ENCODE results near the gene HSD17B3.
"Not testable (repeated sequence)": the region's sequence is repeated elsewhere in the genome, so short reads cannot be mapped to it uniquely, and the experiment has no call there.

The HSD17B3 gene

GRCh38 chr9:96323169-96323568, 21.2 kb upstream of the HSD17B3 start:
- no peak for DNase-seq (ENCODE audit: low spot score)
- Histone ChIP-seq H2BK120ac (ENCODE audit: low read depth, low read length) (no peak overlapping the region), H2BK12ac (ENCODE audit: low read length) (no peak overlapping the region), H4K8ac (ENCODE audit: low read depth, low read length) (no peak overlapping the region), H3K14ac (ENCODE audit: low read length) (no peak overlapping the region), H4K91ac (ENCODE audit: low read depth, low read length, poor library complexity) (no peak overlapping the region), H3K4me3 (ENCODE audit: low read length in 2 of 2) (no peak overlapping the region), H2AFZ (ENCODE audit: low read length) (no peak overlapping the region), H3K27me3 (ENCODE audit: control insufficient read depth in 3 of 3, insufficient read depth in 3 of 3, low read depth in 1 of 3, low read length in 3 of 3) (no peaks in the 10 kb centered on the region), H3K18ac (ENCODE audit: low read length) (no peak overlapping the region), H3K79me1 (ENCODE audit: low read depth, low read length) (no peaks in the 10 kb centered on the region), H3K4me2 (ENCODE audit: insufficient read depth, low read length, poor library complexity, severe bottlenecking) (no peak overlapping the region), H3K23ac (ENCODE audit: low read depth, low read length, poor library complexity) (no peak overlapping the region), H2AK5ac (ENCODE audit: low read depth, low read length) (no peak overlapping the region), H3K4ac (ENCODE audit: low read length) (no peak overlapping the region), H2BK15ac (ENCODE audit: low read length) (no peak overlapping the region), H3K27ac (replicated peaks; ENCODE audit: low read length) (no peak overlapping the region), H3K9me3 (replicated peaks in 1 of 2; ENCODE audit: control insufficient read depth in 2 of 2, insufficient read depth in 1 of 2, low read depth in 1 of 2, low read length in 2 of 2) (no peaks in the 10 kb centered on the region), H3K36me3 (replicated peaks in 1 of 2; ENCODE audit: control insufficient read depth in 2 of 2, insufficient read depth in 2 of 2, low read length in 2 of 2) (peaks cover 0 to 7% of the 10 kb centered on the region in 2 donors), H3K4me1 (ENCODE audit: control insufficient read depth in 2 of 2, insufficient read depth in 1 of 2, low read depth in 1 of 2, low read length in 2 of 2) (peaks cover 0 to 5% of the 10 kb centered on the region in 2 donors), H2BK5ac (ENCODE audit: low read length) (no peak overlapping the region), H3K9ac (ENCODE audit: low read depth, low read length, poor library complexity) (no peak overlapping the region)

GRCh38 chr9:96322736-96323135, 20.8 kb upstream of the HSD17B3 start:
- H3K18ac ChIP-seq (ENCODE audit: low read length); H3K14ac ChIP-seq (ENCODE audit: low read length); H3K79me1 ChIP-seq (ENCODE audit: low read depth, low read length); H3K23ac ChIP-seq (ENCODE audit: low read depth, low read length, poor library complexity); H4K8ac ChIP-seq (ENCODE audit: low read depth, low read length); H3K4me3 ChIP-seq (ENCODE audit: low read length in 2 of 2); H3K4ac ChIP-seq (ENCODE audit: low read length); H2BK5ac ChIP-seq (ENCODE audit: low read length); H2AK5ac ChIP-seq (ENCODE audit: low read depth, low read length); H2BK12ac ChIP-seq (ENCODE audit: low read length); H3K27me3 ChIP-seq (ENCODE audit: control insufficient read depth in 3 of 3, insufficient read depth in 3 of 3, low read depth in 1 of 3, low read length in 3 of 3); H2AFZ ChIP-seq (ENCODE audit: low read length); H3K36me3 ChIP-seq (replicated peaks in 1 of 2; ENCODE audit: control insufficient read depth in 2 of 2, insufficient read depth in 2 of 2, low read length in 2 of 2); H3K4me1 ChIP-seq (ENCODE audit: control insufficient read depth in 2 of 2, insufficient read depth in 1 of 2, low read depth in 1 of 2, low read length in 2 of 2); DNase-seq (ENCODE audit: low spot score); H3K4me2 ChIP-seq (ENCODE audit: insufficient read depth, low read length, poor library complexity, severe bottlenecking); H2BK120ac ChIP-seq (ENCODE audit: low read depth, low read length); H3K27ac ChIP-seq (replicated peaks; ENCODE audit: low read length); H3K9me3 ChIP-seq (replicated peaks in 1 of 2; ENCODE audit: control insufficient read depth in 2 of 2, insufficient read depth in 1 of 2, low read depth in 1 of 2, low read length in 2 of 2); H4K91ac ChIP-seq (ENCODE audit: low read depth, low read length, poor library complexity); H2BK15ac ChIP-seq (ENCODE audit: low read length); H3K9ac ChIP-seq (ENCODE audit: low read depth, low read length, poor library complexity): not testable (repeated sequence)
- WGBS, 2 donors (ENCODE audit: extremely low coverage in 2 of 2, insufficient read length in 2 of 2, insufficient replicate concordance in 1 of 2) = no CpG with 5 or more reads among the region's 5 CpGs

GRCh38 chr9:96322210-96322609, 20.2 kb upstream of the HSD17B3 start:
- no CpG with 5 or more reads among the region's 3 CpGs for WGBS, 2 donors (ENCODE audit: extremely low coverage in 2 of 2, insufficient read length in 2 of 2, insufficient replicate concordance in 1 of 2)
- H2BK120ac ChIP-seq (ENCODE audit: low read depth, low read length) = not testable (repeated sequence)

GRCh38 chr9:96321515-96321914, 19.5 kb upstream of the HSD17B3 start:
- no peak for DNase-seq (ENCODE audit: low spot score)
- no CpG with 5 or more reads among the region's 7 CpGs for WGBS, 2 donors (ENCODE audit: extremely low coverage in 2 of 2, insufficient read length in 2 of 2, insufficient replicate concordance in 1 of 2)
- no peak overlapping the region for H3K9ac ChIP-seq (ENCODE audit: low read depth, low read length, poor library complexity)
- no peak overlapping the region for H2AFZ ChIP-seq (ENCODE audit: low read length)
- no peak overlapping the region for H4K8ac ChIP-seq (ENCODE audit: low read depth, low read length)
- H3K9me3 ChIP-seq (replicated peaks in 1 of 2; ENCODE audit: control insufficient read depth in 2 of 2, insufficient read depth in 1 of 2, low read depth in 1 of 2, low read length in 2 of 2) = no peaks in the 10 kb centered on the region
- no peak overlapping the region for H3K4me2 ChIP-seq (ENCODE audit: insufficient read depth, low read length, poor library complexity, severe bottlenecking)
- H3K79me1 ChIP-seq (ENCODE audit: low read depth, low read length) = no peaks in the 10 kb centered on the region
- no peaks in the 10 kb centered on the region for H3K27me3 ChIP-seq (ENCODE audit: control insufficient read depth in 3 of 3, insufficient read depth in 3 of 3, low read depth in 1 of 3, low read length in 3 of 3)
- H3K18ac ChIP-seq (ENCODE audit: low read length) = no peak overlapping the region
- H3K4ac ChIP-seq (ENCODE audit: low read length) = no peak overlapping the region
- H3K14ac ChIP-seq (ENCODE audit: low read length) = no peak overlapping the region
- H2BK15ac ChIP-seq (ENCODE audit: low read length) = no peak overlapping the region
- H3K27ac ChIP-seq (replicated peaks; ENCODE audit: low read length) = no peak overlapping the region
- H3K4me1 ChIP-seq (ENCODE audit: control insufficient read depth in 2 of 2, insufficient read depth in 1 of 2, low read depth in 1 of 2, low read length in 2 of 2) = peaks cover 0 to 5% of the 10 kb centered on the region in 2 donors
- no peak overlapping the region for H2BK12ac ChIP-seq (ENCODE audit: low read length)
- no peak overlapping the region for H4K91ac ChIP-seq (ENCODE audit: low read depth, low read length, poor library complexity)
- no peak overlapping the region for H3K4me3 ChIP-seq (ENCODE audit: low read length in 2 of 2)
- no peak overlapping the region for H2AK5ac ChIP-seq (ENCODE audit: low read depth, low read length)
- no peak overlapping the region for H3K23ac ChIP-seq (ENCODE audit: low read depth, low read length, poor library complexity)
- H2BK5ac ChIP-seq (ENCODE audit: low read length) = no peak overlapping the region
- peaks cover 0 to 7% of the 10 kb centered on the region in 2 donors for H3K36me3 ChIP-seq (replicated peaks in 1 of 2; ENCODE audit: control insufficient read depth in 2 of 2, insufficient read depth in 2 of 2, low read length in 2 of 2)
- H2BK120ac ChIP-seq (ENCODE audit: low read depth, low read length) = no peak overlapping the region

More at GRCh38 chr9:96322210-96322609, 20.2 kb upstream of the HSD17B3 start:
- H3K9ac ChIP-seq (ENCODE audit: low read depth, low read length, poor library complexity); H2AK5ac ChIP-seq (ENCODE audit: low read depth, low read length); H3K14ac ChIP-seq (ENCODE audit: low read length); H2BK5ac ChIP-seq (ENCODE audit: low read length); H4K8ac ChIP-seq (ENCODE audit: low read depth, low read length); H2AFZ ChIP-seq (ENCODE audit: low read length); H2BK12ac ChIP-seq (ENCODE audit: low read length); H3K18ac ChIP-seq (ENCODE audit: low read length); H3K4me1 ChIP-seq (ENCODE audit: control insufficient read depth in 2 of 2, insufficient read depth in 1 of 2, low read depth in 1 of 2, low read length in 2 of 2); DNase-seq (ENCODE audit: low spot score); H3K36me3 ChIP-seq (replicated peaks in 1 of 2; ENCODE audit: control insufficient read depth in 2 of 2, insufficient read depth in 2 of 2, low read length in 2 of 2); H3K4me3 ChIP-seq (ENCODE audit: low read length in 2 of 2); H3K27ac ChIP-seq (replicated peaks; ENCODE audit: low read length); H4K91ac ChIP-seq (ENCODE audit: low read depth, low read length, poor library complexity); H2BK15ac ChIP-seq (ENCODE audit: low read length); H3K9me3 ChIP-seq (replicated peaks in 1 of 2; ENCODE audit: control insufficient read depth in 2 of 2, insufficient read depth in 1 of 2, low read depth in 1 of 2, low read length in 2 of 2); H3K23ac ChIP-seq (ENCODE audit: low read depth, low read length, poor library complexity); H3K27me3 ChIP-seq (ENCODE audit: control insufficient read depth in 3 of 3, insufficient read depth in 3 of 3, low read depth in 1 of 3, low read length in 3 of 3); H3K4ac ChIP-seq (ENCODE audit: low read length); H3K79me1 ChIP-seq (ENCODE audit: low read depth, low read length); H3K4me2 ChIP-seq (ENCODE audit: insufficient read depth, low read length, poor library complexity, severe bottlenecking): not testable (repeated sequence)

Data from neuronal stem cell (in vitro differentiated cells).